Kidney capillary endothelial cell (primary cell): ENCODE measurements around the gene RAB11FIP4.

Experiments used
- DNase-seq: peaks from one replicate; pipeline ENCODE4 v3.0.0-alpha.2; 2018; ENCODE audit warnings: low spot score

RAB11FIP4 gene

DNA sequence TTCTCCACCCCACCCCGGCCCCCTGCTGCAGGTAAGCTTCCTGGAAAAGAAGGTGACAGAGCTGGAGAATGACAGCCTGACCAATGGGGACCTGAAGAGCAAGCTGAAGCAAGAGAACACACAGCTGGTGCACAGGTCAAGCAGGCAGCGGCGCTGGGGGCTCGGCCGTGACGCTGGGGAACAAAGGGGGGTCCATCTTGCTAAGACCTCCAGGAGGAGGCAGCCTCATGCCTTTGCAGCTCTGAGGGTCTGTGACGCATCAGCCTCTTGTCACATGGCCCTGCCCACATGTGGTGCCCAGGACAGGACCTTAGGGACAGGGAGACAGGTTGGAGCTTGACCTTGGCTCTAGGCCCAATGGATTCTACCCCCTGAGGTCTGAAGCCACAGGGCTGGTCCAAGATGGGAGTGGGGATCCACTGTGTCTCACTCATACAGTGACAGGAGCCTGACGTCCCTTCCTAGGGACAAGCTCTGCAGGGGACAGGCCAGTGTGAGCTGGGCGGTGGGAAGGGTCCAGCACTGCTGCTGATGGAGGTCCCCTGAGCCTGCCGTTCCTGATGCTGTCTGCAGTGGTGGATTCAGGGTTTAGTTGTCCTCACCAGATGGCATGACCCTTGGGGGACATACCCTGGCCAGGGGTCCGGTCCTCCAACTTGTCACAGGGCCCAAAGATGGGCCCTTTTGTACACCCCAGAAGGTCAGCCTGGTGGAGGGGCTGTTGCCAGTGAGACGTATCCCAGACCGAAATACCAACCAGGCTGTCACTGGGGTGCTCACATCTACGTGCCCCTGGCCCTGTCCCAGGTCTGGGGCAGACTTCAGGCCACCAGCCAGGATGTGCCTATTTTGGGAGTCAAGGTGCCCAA is 132.6 kb downstream of the RAB11FIP4 start:
- no peak for DNase-seq

DNA sequence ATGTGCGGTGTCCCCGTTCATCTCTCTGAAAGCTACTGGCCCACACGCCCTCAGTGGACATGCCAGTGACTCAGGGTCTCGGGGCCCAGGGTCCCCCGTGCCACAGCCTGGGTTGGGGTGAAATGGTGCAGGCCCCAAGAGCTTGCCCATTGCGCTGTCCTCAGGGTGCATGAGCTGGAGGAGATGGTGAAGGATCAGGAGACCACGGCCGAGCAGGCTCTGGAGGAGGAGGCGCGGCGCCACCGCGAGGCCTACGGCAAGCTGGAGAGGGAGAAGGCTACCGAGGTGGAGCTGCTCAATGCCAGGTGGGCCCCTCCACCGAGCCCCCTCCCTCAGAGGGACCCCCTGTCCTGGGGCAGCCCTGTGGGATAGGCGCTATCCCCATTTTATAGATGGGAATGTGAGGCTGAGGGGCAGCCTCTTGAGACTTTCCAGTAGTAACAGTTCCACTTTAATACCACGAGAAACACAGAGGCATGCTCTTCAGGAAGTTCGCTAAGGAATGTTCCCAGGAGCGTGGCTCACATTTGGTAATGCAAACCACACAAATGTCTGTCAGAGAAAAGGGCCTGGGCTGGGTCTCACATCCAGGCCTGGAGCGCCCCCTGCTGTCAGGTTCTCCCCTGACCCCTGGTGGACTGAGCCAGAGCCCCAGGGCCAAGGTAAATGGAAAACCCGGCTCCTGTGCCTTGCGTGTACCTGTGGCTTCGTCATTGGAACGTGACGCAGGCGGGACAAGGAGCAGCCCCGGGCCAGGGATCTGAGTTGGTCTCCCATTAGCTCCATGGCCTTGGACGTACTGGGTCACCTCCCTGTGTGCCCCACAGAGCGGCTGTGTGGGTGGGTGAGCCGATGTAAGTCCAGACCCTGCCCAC is 133.7 kb downstream of the RAB11FIP4 start:
- peak; percentile 75 for DNase-seq

DNA sequence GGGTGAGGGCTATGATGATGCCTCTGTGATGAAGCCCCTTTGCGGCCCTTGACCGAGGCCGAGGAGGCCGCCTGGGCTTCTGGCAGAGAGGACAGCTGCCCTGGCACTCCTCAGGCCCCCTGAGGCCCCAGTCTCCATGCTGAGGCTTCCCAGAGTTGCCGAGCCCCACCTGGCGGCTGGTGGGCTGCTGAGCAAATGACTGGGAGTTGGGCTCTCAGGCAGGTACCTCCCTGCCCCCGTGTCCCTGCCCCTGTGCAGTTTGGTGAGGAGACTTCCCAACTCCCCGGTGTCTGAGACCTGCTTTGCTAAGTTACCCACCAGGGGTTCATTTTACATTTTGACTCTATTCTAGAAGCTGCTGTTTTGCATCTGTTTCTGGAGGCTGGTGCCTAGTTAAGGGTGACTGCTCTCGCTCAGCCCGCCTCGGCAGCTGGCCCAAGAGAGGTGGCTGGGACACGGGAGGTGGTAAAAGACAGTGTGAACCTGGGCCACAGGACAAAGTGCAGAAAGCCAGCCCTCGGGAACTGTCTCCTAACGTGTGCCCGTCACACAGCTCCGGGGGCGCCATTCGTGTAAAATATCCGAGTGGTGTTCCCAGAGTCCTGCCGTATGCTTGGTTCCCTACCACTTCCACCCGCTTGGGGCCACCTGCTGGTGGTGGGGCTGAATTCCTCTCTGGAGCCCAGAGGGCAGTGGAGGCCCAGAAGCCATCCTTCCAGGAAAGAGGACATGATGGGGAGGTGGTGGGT is 134.5 kb downstream of the RAB11FIP4 start:
- DNase-seq = peak; percentile 18

DNA sequence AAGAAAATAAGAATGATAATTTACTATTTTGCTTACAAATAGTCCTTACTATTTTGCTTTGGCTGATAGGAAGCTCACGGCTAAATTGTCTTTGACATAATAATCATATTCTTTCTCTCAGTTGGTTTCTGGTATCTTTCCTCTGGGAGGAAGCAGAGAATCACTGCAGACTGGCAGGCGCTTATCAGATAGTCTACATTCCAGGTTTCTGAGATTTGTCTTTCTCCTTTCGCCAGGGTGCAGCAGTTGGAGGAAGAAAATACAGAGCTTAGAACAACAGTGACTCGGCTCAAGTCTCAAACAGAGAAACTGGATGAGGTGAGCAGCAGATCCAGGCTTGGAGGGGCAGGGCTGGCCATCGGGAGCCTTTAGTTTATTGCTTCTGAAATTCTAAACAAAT is 136.1 kb downstream of the RAB11FIP4 start:
- DNase-seq = no peak

DNA sequence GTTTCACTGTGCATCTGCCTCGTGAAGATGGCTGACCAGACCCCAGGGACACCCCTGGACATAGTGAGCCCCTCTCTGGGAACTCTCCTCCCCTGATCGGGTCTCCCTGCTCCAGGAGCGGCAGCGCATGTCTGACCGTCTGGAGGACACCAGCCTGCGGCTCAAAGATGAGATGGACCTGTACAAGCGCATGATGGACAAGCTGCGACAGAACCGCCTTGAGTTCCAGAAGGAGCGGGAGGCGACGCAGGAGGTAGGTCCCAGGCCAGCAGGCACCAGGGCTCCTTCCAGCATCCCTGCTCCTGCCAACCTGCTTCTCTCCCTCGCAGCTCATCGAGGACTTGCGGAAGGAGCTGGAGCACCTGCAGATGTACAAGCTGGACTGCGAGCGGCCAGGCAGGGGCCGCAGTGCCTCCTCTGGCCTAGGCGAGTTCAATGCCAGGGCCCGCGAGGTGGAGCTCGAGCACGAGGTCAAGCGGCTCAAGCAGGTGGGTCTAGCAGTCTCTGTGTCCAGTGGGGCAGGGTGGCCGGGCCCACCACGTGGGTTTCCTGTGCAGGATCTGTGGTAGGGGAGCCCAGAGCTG is 136.9 kb downstream of the RAB11FIP4 start:
- DNase-seq = no peak

DNA sequence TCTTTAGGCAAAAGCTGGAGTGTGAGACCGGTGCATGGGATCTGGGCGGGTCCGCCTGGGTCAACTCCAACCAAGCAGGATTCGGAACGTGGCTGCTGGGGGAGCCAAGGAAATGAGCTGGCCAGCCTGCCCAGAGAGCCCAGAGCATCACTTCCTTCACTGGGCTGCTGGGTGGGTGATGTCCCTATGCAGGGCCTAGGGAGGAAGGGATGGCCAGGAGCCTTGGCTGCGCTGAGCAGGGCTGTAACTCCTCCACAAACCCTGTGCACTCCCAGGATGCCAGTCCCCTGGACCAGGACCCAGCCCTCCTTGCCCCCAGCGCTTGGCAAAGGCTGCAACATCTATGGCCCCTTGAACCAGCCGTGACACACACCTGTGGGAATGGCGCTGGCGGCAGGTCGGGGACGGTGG is 138.4 kb downstream of the RAB11FIP4 start:
- DNase-seq = peak; percentile 30

DNA sequence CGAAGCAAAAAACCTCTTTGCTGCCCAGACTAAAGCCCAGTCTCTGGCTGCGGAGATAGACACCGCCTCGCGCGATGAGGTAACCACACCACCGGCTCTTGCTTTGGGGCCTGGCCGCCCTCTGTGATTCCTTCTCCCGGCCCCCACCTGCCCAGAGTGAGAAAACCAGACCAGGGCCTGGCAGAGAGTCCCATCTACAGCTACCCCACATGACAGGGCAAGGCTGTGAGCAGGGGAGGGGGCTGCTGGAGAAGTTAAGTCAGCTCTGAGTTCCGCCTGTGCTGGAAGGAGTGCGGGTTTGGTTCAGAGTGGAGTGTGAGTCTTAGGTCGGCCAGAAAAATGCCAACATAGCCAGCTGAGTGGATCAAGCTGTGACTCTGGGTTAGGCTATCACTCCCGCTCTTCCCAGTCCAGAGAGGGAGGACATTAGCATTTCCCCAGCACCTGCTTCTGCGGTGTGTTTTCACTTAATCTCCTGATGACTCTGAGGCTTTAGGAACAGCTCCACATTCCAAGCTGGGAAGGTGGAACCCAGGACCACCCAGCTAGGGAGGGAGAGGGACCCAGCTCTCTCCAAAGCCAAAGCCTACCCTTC is 139.0 kb downstream of the RAB11FIP4 start:
- DNase-seq = no peak

DNA sequence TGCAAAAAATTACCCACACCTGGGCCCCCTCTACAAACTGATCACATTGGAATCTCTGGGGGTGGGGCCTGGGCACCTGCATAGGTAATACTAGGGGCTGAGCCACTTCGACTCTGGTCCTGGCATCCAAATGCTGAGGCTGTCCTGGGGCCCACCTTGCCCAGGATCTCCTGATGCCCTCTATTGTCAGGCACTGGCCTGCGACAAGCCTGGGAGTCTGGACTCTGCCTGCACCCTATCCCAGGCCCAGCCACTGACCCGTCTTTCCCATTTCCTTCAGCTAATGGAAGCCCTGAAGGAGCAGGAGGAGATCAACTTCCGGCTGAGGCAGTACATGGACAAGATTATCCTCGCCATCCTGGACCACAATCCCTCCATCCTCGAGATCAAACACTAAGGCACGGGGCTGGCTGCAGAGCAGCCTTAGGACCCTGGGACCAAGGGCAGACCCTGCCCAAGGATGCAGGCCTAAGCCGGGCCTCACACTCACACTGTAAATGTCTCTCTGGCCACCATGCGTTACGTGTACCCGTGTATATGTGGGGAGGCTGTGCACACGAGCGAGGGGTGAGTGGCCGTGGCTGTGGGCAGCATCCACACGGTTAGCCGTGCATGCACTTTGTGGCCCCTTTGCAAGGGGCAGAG is 140.0 kb downstream of the RAB11FIP4 start:
- no peak for DNase-seq

DNA sequence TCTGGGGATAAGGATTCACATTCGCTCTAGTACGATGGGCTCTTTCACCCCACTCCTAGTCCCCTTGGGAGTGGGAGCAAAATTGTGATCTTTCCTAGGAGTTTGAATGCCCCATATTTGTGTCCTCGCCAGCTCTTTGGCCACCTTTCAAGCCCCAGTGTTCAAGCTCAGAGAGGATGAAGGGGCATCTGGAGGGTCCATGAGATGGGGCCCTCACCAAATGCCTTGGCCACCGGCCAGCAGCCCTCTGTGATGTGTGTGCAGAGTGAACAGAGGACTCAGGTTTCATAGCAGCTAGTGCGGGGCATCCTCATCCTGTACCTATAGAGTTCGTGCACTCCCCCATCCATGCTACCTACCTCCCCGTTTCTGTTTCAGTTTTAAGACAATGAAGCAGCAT is 140.6 kb downstream of the RAB11FIP4 start:
- no peak for DNase-seq

DNA sequence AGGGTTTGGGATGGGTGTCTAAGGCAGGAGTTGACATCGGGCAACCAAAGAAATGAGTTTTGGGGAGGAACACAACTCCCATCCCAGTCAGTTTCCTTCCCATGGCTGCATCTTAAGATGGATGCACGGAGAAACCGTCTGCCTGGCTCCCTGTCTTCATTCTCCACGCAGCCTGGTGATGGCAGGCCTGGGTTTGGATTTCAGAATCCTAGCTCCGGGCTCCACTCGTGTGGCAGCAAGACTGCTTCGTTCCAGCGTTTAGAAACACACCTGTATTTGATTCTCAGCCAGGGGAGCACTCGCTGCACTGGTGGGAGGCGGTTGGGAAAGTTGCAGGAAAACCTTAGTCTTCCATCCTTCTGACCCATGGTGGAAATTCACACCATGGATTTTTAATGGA is 141.1 kb downstream of the RAB11FIP4 start:
- DNase-seq = no peak

DNA sequence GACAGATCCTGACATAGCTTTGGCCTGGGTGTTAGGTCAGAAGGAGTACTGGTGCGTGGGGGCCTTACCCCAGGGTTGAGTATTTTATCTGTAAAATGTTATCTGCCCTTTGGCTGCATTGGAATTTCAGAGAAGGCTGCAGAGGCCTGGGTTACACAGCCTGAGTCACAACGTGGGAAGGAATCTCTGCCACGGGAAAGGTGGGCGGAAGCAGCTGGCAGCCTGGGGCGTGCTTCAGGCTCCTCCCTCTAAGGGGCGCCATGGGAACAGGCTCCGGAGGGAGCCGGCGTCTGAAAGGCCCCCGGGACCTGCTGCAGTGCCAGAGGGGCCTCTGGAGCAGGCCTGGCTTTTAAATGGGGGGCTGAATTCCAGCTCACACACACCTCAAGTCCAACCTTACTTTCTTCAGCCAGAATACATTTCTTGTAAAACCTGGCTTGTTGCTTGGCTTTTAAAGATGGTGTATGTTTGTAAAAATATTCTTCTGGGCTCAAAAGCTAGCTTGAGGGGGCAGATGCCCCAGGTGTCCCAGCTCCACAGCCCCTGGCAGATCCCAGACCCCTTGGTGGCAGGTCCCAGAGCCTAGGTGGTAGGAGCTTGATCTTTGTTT is 142.2 kb downstream of the RAB11FIP4 start:
- DNase-seq = peak; percentile 73

DNA sequence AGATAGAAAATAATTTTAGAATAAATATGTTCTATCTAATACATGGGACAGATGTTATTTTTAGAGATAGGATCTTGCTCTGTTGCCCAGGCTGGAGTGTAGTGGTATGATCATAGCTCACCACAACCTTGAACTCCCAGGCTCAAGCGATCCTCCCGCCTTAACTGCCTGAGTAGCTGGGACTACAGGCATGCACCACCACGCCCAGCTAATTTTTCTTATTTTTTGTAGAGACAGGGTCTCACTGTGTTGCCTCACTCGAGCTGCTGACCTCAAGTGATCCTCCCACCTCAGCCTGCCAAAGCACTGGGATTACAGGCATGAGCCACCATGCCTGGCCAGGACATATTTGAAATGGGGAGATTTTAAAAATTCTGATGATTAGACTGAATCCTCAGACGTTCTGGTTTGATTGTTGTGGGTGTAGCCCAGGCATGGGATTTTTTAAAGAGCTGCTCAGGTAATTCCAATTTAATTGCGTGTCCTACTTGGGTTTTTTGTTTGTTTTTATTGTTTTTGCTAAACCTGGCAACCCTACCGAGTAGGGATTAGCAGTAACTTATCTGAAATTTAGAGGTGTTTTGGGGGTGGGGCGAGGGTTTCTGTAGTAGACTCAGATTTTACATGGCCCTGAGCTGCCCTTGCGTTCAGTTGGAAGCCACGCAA is 142.9 kb downstream of the RAB11FIP4 start:
- no peak for DNase-seq

DNA sequence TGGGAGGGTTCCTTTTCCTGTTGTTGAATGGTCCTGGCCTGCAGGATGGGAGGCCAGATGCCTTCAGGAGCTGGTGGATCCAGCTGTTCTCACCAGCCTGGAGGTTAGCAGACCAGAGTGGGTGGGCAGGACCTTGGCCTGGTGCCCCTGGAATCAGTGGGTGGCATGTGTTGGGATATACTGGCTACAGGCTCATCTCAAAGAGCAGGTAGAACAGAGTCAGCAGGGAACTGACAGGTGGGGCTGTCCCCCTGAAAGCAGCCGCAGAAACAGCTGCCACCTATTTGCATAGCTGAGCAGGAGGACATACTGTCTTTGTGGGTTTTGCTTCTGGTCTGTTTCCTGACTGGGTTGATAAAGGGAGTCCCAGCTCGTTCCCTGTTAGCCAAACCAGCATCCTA is 144.1 kb downstream of the RAB11FIP4 start:
- no peak for DNase-seq

DNA sequence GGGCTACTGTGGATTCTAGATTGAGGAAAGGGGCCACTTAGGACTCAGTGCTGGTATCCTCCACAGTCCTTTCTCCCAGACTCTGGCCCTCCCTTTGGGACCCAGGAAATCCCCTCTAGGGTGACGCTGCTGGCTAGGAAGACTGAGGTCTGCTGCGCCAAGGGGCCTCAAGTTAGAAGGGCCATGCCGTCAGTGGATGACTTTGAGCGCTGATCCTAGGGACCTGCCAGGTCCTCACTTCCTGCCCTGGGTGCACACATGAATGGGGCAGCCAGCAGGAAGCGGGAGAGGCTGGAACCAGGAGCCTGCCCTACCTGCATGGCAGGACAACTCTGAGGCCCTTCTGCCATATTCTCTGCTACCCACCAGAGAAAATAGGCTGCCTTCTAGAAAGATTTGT is 145.0 kb downstream of the RAB11FIP4 start:
- no peak for DNase-seq

DNA sequence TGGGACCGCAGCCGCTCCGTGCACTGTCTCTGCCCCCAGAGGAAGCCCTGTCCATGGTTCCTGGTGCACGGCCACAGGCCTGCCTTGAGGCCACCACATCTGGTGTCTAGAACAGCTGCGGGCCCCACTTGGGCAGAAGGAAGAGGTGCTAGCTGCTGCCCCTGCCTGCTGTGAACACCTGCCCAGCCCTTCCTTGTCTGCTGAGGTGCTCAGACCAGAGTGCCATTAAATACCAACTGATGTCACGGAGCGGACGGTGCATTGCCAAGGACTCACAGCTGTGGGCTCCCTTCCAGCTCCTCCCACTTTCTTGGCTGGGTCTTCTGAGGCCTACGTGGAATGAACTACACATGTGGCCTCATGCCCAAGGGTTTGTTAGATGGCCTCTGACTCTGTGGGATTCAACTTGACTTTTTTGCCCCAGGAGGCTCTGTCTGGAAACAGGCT is 146.1 kb downstream of the RAB11FIP4 start:
- no peak for DNase-seq

DNA sequence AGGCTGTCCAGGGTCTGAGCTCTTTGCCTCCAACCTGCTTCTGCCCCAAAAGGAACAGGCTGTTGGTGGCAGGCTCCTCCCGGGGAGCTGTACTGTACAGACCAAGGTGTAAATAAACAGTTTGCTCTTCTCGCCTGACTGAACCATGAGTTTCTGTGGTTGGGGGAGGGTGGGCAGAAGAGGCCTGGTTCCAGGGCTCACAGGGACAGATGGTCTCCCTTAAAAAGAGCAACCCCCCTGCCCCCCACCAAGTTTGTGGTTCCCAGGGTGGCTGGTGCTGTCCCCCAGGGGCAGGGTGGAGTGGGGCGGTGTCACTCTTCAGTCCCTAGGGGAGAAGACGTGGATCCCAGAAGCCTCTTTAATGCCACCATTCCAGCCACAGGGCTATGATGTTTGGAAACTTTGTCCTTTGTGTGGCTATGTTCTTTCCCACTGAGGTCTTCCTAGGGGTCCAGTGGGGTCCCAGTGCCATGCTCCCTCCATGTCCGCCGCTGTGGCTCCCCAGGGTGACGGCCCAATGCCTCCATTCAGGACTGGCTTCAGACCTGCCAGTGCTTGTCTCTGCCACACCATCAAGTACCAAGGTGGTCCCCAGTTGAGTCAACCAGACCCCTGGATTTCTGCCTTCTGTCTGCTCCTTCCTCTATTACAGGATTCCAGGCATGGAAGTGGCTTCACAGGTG is 146.7 kb downstream of the RAB11FIP4 start:
- no peak for DNase-seq

DNA sequence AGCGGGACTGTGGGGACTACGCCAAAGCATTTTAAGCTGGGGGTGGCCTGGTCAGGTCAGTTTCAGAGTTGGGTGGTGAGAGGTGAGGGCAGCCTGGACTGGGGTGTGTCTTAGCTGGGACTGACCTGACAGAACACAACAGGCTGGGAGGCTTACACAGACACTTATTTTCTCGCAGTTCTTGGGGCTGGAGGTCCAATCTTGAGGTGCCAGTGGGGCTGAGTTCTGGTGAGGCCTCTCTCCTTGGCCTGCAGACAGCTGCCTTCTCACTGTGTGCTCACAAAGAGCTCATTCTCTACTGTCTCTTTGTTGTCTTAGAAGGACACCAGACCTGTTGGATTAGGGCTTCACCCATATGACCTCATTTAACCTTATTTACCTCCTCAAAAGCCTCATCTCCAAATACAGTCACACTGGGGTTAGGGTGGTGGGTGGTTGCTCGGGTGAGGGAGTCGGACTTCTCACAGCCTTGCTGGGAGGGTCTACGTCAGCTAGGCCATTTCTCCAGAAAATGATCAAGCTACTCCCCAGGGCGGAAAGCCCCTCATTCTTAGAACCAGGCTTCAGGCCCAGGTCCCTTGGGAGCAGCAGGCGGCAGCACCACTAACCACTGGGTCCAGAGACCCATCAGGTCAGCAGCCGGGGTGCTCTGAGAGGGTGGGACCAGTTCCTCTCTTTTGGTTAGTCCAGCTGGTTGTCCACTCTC is 149.3 kb downstream of the RAB11FIP4 start:
- no peak for DNase-seq

DNA sequence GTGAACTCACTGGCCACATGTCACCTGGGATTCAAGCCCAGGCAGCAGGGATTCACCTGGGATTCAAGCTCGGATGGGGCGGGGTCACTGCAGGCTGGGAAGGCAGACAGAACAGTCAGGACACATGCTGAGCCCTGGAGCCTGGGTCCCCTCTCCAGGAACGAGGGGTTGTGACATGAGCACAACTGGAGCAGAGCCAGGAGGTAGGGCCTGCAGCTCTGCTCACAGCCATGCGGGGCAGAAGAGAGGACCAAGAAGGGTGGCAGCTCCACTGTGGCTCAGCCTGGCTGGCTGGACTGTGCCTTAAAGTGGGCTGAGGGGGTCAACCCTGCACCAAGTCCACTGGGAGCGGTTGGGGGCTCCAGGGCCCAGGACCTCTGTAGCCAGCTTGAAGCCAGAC is 150.1 kb downstream of the RAB11FIP4 start:
- no peak for DNase-seq

DNA sequence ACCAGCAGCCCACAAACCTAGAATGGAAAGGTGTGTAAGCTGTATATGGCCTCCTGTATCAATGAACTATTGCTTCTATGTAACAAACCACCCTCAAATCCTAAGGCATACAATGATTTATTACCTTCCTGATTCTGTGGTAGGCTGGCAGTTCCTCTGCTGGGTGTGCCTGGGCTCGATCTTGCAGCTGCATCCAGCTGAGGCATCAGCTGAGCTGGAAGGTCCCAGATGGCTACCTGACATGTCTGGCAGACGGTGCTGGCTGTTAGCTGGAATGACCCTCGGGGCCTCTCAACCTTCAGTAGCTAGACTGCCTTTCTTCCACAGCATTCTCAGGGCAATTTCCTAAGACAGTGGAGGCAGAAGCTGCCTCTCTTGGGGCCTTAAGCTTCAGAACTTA is 152.7 kb downstream of the RAB11FIP4 start:
- no peak for DNase-seq
